Upper lobe of right lung (tissue), 1 donor: Measurements from ENCODE around the gene WNT7A. TPM values are rescaled to one million over a fixed set of nuclear protein-coding genes. Genes with fewer than 3 reads are reported as not detected.

Experiments
- ATAC-seq: fragments of 200-7000 bp; cut with Tn5 transposase; one replicate; pipeline ENCODE4 v1.9.1; 2020; ENCODE audit warnings: mild to moderate bottlenecking, moderate library complexity
- DNase-seq: peaks from one replicate; pipeline ENCODE4 v3.0.0-alpha.2; 2020
- H3K27ac ChIP-seq: fragments of 200-600 bp; one replicate; pipeline ENCODE4 v1.8.0; 2022
- H3K27me3 ChIP-seq: fragments of 200-600 bp; one replicate; pipeline ENCODE4 v1.8.0; 2022; ENCODE audit warnings: mild to moderate bottlenecking
- H3K36me3 ChIP-seq: fragments of 200-600 bp; one replicate; pipeline ENCODE4 v1.8.0; 2022
- H3K4me1 ChIP-seq: fragments of 200-600 bp; one replicate; pipeline ENCODE4 v1.8.0; 2022
- H3K4me3 ChIP-seq: fragments of 200-600 bp; one replicate; pipeline ENCODE4 v1.8.0; 2022; ENCODE audit warnings: mild to moderate bottlenecking
- H3K9me3 ChIP-seq: fragments of 200-600 bp; one replicate; pipeline ENCODE4 v1.8.0; 2022
- CTCF ChIP-seq: fragments of 200-600 bp; IDR thresholded peaks from one replicate; pipeline ENCODE4 v1.8.0; 2022; ENCODE audit warnings: antibody characterized with exemption
- intact Hi-C: fragments of 100-400 bp; cut with DNase I; formaldehyde crosslinking; loops from one replicate; pipeline ENCODE4 v1.11.0; 2022
- total RNA-seq: library from RNA; stranded (reverse); fragmentation: NEBNext Ultra II Directional; extraction: Animal tissue kit (Norgen Biotek cat#: 25700); gene quantifications from one replicate; pipeline ENCODE4 v1.2.1, GENCODE V29; 2021
- donor health status: DM: no; HTN: yes; CAD: no; lungs with severe emphysema.

Gene WNT7A
- total RNA-seq, 1 donor from 2014 or later: 6.6 TPM

GRCh38 chr3:13812034-13812471 is 67.8 kb downstream of the WNT7A start:
- no peaks in the 10 kb centered on the region for H3K4me1 ChIP-seq
- no peaks in the 10 kb centered on the region for H3K36me3 ChIP-seq
- no peak overlapping the region for H3K4me3 ChIP-seq
- peaks cover 28% of the 10 kb centered on the region for H3K9me3 ChIP-seq
- H3K27ac ChIP-seq: no peak overlapping the region
- intact Hi-C loops: no loop called here
- no peak for DNase-seq
- H3K27me3 ChIP-seq: no peaks in the 10 kb centered on the region
- no peak for TF ChIP-seq CTCF
- ATAC-seq: no peak

GRCh38 chr3:13811614-13812013 is 68.3 kb downstream of the WNT7A start:
- TF ChIP-seq CTCF: no peak
- intact Hi-C loops: no loop called here
- DNase-seq (no peak), ATAC-seq (no peak)
- H3K27ac ChIP-seq: no peak overlapping the region
- no peaks in the 10 kb centered on the region for H3K36me3 ChIP-seq
- peaks cover 27% of the 10 kb centered on the region for H3K9me3 ChIP-seq
- H3K4me1 ChIP-seq: no peaks in the 10 kb centered on the region
- no peaks in the 10 kb centered on the region for H3K27me3 ChIP-seq
- no peak overlapping the region for H3K4me3 ChIP-seq

GRCh38 chr3:13808550-13808949 is 71.3 kb downstream of the WNT7A start:
- Histone ChIP-seq H3K9me3 (no peaks in the 10 kb centered on the region), H3K27me3 (no peaks in the 10 kb centered on the region), H3K36me3 (no peaks in the 10 kb centered on the region), H3K4me1 (no peaks in the 10 kb centered on the region), H3K4me3 (no peak overlapping the region), H3K27ac (no peak overlapping the region)
- intact Hi-C loops: no loop called here
- TF ChIP-seq CTCF: no peak
- no peak for ATAC-seq
- DNase-seq: no peak

- no peaks in the 10 kb centered on the region for H3K4me1 ChIP-seq
- H3K9me3 ChIP-seq: no peaks in the 10 kb centered on the region
- no peak overlapping the region for H3K27ac ChIP-seq
- intact Hi-C loops: no loop called here
- no peak for ATAC-seq
- no peaks in the 10 kb centered on the region for H3K27me3 ChIP-seq
- TF ChIP-seq CTCF: no peak
- no peaks in the 10 kb centered on the region for H3K36me3 ChIP-seq
- DNase-seq: peak; percentile 31
- no peak overlapping the region for H3K4me3 ChIP-seq
Observed at GRCh38 chr3:13801361-13802204, 78.3 kb downstream of the WNT7A start.

GRCh38 chr3:13800064-13800463 is 79.8 kb downstream of the WNT7A start:
- H3K9me3 ChIP-seq: no peaks in the 10 kb centered on the region
- DNase-seq: no peak
- no peak for TF ChIP-seq CTCF

More at GRCh38 chr3:13800064-13800463, 79.8 kb downstream of the WNT7A start:
- Histone ChIP-seq H3K4me3 (no peak overlapping the region), H3K4me1 (no peaks in the 10 kb centered on the region), H3K27ac (no peak overlapping the region), H3K36me3 (no peaks in the 10 kb centered on the region), H3K27me3 (no peaks in the 10 kb centered on the region)
- ATAC-seq: no peak
- intact Hi-C loops: no loop called here
